Activated T-cell treated with anti-CD3 and anti-CD28 coated beads for 1 hour (primary cell): ENCODE measurements around the gene CDH23.

Experiments
- DNase-seq: peaks from one replicate; pipeline ENCODE4 v3.0.0-alpha.2; 2020; ENCODE audit warnings: low read depth

The CDH23 gene

DNA sequence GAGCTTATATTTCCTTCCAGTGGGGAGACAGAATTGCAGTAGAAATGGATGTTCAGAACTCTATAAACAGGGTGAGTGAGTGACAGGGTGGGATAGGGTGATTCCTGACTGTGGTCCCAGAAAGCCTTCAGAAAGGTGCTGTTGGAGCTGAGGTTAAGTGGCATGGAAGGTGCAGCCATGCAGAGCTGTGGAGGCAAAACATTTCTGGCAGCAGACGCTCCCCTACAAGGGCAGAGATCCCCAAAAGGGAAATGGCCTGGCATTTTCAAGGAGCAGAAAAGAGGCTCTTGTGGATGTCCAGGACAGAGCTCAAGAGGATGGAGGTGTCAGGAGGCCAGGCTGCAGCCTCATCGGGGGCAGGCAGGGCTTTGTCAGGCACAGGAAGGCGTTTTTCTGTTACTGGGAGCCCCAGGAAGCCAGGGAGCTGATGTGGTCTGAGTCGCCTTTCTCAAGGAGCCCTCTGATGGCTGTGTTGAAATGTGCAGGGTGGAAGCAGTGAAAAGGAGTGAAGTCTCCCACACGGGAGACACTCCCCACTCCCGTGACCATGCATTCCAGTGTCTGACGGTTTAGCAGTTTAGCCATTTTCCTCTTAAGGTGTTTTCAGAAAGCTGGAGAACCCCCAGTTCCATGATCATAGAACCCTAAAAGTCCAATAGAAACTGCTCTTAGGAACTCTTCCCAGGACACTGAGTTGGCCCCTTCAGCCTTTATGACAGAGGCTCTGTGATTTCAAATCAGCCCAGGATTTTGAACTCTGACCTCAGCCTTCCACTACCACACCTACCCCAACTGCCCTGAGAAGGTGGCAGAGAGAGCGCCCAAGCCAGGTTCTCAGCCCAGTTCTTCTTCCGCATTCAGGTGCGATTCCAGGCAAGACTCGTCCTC, 226.6 kb downstream of the CDH23 start:
- DNase-seq = no peak

DNA sequence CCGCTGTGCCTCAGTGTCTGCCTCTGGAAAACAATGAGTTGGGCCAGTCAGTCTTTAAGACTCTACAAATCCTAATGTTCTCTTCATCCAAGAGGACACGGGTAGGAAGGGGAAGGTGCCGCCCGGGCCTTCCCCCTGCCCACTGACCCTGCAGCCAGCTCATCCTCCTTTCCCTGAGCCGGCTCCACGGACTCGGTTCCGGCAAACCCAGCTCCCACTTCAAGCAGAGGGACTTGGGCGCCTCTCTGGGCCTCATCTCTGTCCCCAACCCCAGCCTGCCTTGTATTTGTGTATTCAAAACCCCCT, 227.2 kb downstream of the CDH23 start:
- DNase-seq = no peak

DNA sequence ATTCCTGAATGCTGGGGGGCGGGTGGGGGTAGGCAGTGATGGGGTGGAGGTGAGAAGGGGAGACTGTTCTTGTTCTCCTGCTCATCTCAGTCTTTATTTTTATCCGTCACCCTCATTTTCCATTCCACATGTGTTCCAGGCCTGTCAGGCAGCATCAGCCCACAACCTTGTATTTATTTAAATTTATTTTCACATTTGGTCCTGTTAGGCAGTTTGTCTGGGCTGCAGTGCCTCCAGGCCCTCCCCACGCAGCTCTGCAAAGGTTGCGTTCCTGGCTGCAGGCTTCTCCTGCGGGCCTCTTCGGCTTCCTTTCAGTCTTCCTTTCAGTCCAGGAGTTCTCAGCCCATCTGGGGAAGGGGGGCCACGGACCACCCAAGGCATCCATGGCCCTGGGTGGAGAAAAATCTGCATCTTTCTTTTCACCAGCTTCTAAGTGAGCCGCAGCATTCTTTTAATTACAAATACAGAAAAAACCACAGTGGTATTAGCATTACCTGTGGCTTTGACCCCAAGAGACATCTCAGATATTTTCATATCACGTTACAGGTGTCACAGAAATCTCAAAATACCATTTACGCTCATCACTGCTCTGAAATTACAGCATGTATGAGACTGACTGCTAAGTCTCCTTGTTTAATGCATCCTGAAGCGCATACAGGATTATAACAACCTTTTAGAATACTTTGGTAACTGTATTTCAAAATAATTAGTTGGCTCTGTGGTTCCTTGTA, 228.9 kb downstream of the CDH23 start:
- no peak for DNase-seq

DNA sequence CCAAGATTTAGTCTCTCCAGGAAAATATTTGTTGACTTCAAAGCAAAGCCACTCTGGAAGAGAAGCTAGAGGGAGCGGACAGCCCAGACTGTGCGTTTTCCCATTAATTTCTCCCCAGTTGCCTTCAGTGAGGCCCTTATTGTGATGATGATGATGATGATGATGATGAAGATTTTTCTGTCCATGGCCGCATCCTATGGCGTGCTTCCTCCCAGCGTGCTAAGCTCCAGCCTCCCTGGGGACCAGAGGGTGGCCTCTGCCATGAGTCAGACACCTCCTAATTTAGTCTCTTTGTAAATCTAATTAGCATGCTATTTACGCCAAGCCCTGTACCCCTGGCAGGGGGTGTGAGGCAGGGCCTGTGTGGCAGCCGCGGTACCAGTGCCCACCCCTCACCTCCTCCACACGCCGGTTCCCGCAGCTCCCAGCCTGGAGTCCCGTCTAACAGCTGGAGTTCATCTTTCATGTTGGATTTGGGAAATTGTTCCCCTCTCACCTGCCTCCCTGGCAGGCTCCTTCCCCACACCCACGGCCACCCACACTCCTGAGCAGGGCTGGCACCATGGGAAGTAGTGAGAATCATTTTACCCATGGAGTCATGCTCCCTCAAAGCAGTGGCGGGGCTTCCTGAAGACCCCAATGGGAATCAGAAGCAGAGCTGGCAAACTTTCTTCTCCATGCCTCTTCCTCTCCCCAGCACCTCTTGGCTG, 230.7 kb downstream of the CDH23 start:
- no peak for DNase-seq

DNA sequence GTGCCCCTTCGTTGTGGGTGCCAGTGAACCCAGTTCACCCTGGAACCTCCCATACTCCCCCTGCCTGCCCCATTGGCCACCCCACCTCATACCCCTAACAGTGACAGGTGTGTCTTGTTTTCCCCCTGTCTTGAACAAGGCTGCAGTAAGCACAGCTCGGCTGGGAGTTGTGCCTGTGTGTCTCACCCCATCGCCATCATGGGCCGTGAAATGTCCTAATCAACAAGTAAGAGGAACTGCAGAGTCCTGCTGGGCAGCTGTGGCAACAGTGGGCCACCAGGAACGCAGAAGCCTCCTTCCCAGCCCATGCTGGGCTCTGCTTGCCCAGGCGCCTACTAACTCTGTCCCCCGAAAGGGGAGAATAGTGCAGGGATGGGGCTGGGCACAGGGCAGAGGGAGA, 231.2 kb downstream of the CDH23 start:
- DNase-seq = no peak

DNA sequence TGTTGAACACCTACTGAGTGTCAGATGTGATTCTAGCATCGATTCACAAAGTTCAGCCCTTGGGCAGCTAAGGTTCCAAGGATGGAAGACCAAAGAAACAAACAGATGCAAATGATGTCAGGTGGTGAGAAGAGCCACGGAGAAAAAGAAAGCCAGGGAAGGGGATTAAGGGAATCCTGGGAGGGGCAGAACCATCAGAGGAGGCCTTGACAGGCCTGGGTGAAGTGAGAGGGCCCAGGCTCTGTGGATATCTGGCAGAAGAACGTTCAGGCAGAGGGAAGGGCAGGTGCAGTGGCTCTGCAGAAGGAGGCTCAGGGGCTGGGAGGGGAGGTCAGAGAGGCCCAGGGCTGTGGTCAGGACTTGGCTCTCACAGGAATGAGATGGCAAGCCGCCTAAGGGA, 232.4 kb downstream of the CDH23 start:
- DNase-seq = no peak

DNA sequence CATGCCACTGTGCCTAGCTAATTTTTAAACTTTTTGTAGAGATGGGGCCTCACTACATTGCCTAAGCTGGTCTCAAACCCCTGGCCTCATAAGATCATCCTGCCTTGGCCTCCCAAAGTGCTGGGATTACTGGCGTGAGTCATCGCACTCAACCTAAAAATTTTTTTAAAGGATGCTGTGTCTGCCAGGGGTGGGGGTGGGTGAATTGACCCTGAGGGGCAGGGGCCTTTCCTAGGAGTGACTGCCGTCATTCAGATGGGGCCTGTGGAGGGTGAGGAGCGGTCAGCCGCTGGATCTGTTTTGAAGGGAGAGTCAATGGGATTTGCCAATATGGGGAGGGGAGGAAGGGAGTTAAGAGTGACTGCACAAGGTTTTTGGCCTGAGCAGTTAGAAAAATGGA, 233.4 kb downstream of the CDH23 start:
- no peak for DNase-seq

DNA sequence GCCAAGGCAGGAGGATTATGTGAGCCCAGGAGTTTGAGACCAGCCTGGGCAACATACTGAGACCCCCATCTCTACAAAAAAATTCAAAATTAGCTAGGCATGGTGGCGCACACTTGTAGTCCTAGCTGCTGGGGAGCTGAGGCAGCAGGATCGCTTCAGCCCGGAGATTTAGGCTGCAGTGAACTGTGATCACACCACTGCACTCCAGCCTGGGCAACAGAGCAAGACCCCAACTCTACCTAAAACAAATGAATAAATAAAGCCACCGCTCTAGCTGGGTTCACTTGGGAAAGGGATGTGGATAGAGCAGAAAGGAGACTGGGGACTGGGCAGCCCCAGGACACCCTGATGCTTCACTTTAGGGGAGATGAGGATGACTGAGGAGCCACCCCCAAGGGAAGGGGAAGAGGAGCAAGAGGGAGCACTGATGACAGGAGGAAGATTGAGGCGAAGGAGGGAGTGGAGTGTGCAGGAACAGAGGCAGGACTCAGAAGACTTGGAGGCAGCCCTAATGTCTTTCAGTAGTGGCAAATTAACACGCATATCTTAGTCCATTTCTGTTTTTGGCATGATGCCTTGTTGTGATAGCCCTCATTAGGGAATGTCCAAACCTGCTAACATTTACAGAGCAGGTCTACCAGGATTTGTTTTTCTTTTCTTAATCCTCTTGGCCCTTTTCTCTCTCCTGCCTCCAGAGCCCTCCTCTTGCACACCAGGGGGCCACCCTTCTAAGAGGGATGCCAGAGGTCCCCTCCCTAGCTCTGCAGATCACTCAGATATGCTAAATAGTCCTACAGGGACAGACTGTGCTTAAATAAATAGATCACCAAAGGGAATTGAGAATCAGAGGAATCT, 234.5 kb downstream of the CDH23 start:
- no peak for DNase-seq

DNA sequence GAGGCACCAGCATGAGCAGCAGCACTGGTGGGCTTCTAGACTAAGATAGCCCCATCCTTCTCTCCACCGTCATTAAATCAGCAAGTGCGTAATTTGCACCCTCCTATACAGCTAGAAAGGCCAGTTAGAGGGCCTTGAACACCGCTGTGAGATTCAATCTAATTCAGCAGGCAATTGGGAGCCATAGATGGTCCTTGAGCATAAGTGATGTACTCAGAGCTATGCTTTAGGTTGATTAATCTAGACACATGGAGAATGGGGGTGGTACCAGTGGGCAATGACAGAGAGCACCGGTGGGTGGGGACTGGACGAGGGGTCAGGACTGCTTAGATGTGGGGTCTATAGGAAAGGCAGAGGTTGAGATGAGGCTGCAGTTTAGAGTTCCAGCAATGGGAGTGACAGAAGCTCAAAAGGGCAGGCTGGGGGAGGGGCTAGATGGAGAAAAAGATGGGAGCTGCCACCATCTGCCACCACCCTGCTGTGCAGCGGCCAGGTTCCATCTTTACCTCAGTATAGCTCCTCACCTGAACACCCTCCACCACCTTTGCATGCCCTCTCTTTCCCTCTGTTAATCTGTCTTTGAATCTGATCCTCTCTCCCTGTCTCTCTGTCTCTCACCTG, 235.6 kb downstream of the CDH23 start:
- DNase-seq = no peak

DNA sequence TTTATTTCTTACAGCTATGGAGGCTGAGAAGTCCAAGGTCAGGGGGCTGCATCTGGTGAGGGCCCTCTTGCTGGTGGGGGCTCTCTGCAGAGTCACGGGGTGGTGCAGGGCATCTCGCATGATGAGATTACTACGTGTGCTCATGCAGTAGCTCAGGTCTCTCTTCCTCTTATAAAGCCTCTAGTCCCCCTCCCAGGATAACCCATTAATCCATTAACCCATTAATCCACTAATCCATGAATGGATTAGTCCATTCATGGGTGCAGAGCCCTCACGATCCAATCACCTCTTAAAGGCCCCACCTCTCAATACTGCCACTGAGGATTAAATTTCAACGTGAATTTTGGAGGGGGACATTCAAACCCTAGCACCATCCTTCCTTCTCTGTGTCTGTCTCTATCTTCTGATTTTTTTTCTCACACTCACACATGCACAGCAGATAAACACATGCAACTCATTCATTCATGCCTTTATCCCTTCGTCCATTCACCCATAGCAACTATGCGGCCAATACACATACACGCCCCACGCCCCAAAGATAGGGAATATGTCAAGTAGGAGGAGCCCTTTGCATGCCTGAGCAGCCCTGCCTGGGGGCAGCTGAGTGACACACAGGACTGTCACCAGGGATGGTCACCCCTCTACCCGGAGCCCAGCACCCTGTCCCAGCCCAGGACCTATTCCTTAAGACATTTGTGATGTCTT, 236.3 kb downstream of the CDH23 start:
- no peak for DNase-seq

DNA sequence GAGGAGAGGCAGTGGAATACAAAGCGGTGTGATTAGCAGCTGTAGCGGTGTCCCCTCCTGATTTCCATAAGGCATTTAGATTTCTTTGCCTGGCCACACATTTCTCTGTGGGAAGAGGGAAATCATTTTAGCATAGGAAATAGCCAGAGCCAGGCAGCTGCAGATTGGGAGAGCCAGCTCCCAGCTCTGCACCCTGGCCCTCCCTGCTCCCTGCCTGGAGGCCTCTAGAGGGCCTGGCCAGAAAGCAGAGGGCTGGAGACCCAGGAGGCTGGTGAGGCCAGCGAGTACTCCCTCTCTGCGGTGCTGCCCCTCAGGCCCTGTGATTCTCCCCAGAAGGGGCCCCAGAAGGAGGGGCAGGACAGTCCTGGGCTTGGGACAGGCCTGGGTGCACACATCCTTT, 237.2 kb downstream of the CDH23 start:
- no peak for DNase-seq

DNA sequence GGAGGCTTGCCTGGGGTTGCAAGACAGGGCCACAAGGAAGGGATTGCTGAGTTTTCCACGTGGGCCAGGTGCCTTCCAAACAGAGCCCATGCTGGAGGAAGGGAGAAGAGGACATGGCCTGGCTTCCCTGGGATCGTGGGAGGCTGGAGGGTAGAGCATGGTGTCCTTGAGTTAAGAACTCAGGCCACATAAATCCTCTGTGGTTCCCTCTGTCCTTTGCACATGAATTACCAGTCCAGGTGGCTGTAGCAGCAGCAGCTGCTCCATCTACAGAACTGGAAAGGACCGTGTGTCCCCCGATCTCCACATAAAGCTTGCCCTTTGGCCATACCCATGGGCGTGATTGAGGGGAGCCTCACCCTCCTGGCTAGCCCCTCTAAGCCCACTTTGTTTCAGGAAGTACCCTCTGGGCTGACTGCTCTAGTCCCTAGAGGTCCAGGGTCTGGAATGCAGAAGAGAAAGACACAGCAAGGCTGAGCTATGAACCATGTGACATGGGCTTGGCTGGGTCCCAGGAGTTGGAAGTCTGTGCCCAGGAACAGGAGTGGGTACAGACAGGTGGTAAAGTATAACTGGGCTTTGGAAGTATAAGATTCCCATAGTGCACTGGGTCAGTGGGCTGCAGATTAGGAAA, 237.9 kb downstream of the CDH23 start:
- no peak for DNase-seq

DNA sequence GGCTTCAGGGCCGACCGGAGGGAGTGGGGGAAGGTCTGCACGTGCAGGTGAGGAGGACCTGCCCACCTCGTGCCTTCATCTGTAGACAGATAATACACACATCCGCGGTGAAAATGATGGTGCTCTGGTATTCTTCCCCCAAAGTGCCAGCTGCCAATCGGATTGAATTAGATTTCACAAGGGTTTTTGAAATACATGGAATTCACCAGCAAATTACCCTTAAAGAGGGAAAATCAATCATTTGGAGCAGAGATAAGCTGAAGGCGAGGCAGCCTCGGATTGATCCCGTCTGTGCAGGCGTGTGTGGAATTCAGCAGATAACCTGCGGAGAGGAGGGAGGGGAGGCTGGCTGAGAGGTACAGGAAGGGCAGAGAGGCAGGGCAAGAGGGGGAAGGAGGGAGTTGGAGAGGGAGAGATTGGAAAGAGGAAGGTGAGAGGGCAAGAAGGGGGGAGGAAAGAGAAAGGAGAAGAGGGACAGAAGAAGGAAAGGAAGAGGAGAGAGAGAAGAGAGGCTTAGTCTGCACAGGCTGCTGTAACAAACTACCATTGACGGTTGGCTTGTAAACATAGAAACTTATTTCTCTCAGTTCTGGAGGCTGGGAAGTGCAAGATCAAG, 238.6 kb downstream of the CDH23 start:
- no peak for DNase-seq

DNA sequence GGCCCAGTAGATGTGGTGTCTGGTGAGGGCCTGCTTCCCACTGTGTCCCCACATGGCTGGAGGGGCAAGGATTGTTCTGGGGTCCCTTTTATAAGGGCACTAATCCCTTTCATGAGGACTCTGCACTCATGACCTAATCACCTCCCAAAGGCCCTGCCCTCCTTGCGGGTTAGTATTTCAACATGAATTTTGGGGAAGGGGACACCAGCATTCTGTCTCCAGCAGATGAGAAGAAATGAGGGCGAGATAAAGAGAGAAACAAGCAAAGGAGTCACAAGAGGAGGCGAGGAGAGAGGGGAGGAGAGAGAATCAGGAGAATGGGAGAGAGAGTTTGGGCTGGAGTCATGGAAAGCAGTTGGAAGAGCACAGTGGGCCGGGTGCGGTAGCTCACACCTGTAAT, 239.1 kb downstream of the CDH23 start:
- DNase-seq = no peak

DNA sequence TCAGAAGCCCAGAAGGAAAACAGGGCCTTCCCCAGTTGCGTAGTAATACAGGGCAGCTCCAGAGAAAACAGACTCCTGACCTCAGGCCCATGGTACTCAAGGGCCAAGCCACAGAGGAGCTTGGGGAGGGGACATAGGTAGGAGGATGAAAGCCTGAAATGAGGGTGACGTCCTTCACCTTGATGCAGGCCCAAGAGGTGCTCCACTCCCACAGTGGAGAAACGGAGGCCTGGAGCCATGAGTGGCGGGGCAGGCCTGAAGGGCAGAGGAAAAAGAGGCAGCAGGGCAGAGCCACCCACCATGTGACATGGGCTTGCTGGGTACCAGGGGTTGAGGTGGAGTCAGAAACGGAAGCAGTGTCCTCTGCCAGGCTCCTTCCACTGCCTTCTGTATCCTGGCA, 239.9 kb downstream of the CDH23 start:
- DNase-seq = no peak

DNA sequence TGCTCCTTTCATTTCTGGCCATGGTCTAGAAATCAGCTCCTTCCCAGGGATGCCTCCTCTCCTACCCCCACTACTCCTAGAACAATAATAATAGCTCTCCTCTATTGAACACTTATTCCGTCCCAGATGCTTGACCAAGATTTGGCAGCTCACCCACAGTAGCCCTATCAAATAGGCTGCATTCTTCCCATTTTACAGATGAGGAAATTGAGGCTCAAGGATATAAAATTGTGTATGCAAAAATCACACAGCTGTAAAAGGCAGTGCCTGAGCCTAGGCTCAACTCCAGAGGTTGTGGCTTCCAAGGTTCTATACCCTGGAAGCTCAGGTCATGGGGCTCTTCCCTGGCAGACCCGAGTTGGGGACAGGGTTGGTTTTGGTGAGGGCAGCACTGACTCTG, 240.6 kb downstream of the CDH23 start:
- DNase-seq = no peak

DNA sequence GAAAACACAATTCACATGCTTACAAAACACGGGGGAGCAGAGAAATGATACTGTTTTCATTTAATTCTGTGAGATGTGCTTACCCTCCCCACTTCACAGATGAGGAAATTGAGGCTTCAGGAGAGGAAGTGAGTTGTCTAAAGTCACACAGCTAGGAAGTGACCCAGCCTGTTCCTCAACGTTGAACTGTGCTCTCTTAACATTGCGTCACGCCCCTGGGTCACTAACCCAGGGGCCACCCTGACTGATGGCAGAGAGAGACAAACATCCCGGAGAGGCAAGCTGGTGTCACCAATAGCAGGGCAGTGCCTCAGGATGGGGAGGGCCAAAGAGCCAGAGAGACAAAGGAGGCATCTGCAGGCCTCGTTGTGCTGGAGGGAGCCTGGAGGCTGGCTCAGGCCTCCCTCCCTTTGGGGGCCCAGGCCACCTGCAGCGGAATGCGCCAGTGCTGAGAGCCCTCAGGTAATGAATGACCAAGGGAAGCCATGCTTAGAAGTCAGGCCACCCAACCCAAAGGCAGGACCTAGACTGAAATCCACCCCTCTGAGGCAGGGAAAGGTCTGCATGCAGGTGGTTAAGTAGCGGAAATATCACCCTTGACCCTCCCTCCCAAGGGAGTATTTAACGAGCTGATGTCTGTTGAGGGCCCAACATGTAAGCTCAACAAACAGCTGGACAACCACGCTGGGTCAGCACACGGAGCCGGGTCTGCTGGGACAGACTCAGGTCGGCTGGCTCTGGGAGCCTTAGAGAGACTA, 241.5 kb downstream of the CDH23 start:
- no peak for DNase-seq

DNA sequence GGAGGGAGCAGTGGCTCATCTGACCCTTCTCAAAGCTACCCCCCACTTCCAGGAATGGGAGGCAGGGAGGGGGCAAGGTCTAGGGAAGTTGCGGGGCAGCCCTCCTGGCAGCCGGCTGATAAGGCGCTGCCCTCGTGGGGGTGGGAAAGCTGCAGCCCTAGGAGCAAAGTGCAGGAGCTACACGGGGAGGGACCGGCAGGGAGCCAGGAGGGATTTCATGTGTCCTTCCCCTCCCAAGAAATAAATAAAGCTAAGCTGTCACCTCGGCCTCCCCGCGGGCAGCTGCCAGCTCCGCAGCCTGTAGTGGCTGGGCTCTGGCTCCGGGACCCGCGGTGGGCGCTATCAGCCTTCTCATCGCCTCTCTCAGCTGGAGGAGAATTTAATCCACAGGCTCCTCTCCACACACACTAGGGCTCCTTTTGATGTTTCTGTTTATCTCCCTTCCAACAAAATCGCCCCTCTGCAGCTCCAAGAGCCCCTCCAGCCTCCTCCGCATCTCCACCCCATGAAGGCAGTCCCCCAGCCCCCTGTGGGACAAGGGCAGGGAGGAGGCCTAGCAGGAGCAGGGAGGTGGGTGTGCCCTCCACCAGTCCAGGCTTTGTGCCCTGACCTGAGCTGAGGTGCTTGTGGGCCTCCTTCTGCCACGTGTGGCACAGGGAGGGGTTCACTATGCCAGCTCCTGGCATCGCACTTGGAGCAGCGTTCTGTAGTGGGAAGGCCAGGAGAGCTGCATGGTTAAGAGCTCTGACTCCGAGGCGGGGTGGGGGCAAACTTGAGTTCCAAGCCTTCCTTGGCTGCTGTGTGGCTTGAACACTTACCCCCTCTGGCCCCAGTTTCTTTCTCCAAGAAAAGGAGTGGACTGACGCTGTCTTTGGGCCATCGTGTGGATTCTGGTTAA, 242.4 kb downstream of the CDH23 start:
- DNase-seq = no peak
